Measurements from ENCODE around the gene GPATCH4. TPM values are rescaled to one million over a fixed set of nuclear protein-coding genes. Genes with fewer than 3 reads are reported as not detected.

Gene GPATCH4
- total RNA-seq, 4 donors from 2014 or later = 22.2 to 44.4 (median 29.6) TPM

DNA sequence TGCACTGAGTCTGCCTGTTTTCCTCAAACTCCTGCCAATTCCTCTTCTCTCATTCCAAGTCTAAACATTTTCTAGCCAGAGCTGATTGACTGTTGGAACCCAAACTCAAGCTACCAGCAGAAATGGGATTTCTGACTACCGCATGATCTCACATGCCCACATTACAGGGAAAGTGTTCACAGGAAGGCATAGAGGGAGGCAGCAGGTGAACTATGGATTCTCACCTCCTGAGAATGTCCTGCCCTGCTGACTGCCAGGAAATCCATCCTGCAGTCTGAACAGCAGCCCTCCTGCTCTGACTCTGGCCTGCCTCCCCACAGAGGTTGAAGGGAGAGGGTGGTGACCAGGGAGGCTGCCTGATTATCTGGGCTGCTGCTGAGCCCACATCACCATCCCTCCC lies 51.4 kb downstream of the GPATCH4 start:
- 90 to 100% methylated on average over 1 of the region's 1 CpG for WGBS, 2 donors
- no peak for DNase-seq (ENCODE audit: low spot score in 2 of 2)

DNA sequence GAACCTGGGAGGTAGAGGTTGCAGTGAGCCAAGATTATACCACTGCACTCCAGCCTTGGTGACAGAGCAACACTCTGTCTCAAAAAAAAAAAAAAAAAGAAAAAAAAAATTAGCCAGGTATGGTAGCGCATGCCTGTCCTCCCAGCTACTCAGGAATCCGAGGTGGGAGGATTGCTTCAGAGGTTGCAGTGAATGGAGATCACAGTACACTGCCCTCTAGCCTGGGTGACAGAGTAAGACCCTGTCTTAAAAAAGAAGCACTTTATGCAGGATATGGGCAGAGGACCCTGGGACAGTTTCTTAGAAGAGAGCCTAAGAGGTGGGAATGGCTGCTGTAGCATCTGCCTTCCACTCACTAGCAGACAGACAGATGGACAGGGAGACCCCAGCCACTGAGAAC lies 51.9 kb downstream of the GPATCH4 start:
- DNase-seq (ENCODE audit: low spot score in 2 of 2) = no peak
- Histone ChIP-seq H3K27ac (no peak overlapping the region), H3K36me3 (no peaks in the 10 kb centered on the region), H3K27me3 (no peaks in the 10 kb centered on the region), H3K4me1 (no peaks in the 10 kb centered on the region), H3K9me3 (no peaks in the 10 kb centered on the region), H3K4me3 (no peak overlapping the region)
- no peak for TF ChIP-seq EP300 (IDR thresholded peaks at IDR 0.05)
- no peak for TF ChIP-seq POLR2A (IDR thresholded peaks at IDR 0.05)
- TF ChIP-seq, protein P1, sequence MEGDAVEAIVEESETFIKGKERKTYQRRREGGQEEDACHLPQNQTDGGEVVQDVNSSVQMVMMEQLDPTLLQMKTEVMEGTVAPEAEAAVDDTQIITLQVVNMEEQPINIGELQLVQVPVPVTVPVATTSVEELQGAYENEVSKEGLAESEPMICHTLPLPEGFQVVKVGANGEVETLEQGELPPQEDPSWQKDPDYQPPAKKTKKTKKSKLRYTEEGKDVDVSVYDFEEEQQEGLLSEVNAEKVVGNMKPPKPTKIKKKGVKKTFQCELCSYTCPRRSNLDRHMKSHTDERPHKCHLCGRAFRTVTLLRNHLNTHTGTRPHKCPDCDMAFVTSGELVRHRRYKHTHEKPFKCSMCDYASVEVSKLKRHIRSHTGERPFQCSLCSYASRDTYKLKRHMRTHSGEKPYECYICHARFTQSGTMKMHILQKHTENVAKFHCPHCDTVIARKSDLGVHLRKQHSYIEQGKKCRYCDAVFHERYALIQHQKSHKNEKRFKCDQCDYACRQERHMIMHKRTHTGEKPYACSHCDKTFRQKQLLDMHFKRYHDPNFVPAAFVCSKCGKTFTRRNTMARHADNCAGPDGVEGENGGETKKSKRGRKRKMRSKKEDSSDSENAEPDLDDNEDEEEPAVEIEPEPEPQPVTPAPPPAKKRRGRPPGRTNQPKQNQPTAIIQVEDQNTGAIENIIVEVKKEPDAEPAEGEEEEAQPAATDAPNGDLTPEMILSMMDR (IDR thresholded peaks at IDR 0.05) = no peak
- 67 to 69% methylated on average over 2 of the region's 2 CpGs for WGBS, 2 donors

More for the DNA sequence above, 51.4 kb downstream of the GPATCH4 start:
- H3K9me3 ChIP-seq = no peaks in the 10 kb centered on the region
- no peaks in the 10 kb centered on the region for H3K36me3 ChIP-seq
- H3K27me3 ChIP-seq = no peaks in the 10 kb centered on the region
- no peak for TF ChIP-seq EP300 (IDR thresholded peaks at IDR 0.05)
- no peak for TF ChIP-seq POLR2A (IDR thresholded peaks at IDR 0.05)
- TF ChIP-seq, protein P1 (IDR thresholded peaks at IDR 0.05) = no peak
- no peak overlapping the region for H3K27ac ChIP-seq
- no peak overlapping the region for H3K4me3 ChIP-seq
- H3K4me1 ChIP-seq = no peaks in the 10 kb centered on the region

DNA sequence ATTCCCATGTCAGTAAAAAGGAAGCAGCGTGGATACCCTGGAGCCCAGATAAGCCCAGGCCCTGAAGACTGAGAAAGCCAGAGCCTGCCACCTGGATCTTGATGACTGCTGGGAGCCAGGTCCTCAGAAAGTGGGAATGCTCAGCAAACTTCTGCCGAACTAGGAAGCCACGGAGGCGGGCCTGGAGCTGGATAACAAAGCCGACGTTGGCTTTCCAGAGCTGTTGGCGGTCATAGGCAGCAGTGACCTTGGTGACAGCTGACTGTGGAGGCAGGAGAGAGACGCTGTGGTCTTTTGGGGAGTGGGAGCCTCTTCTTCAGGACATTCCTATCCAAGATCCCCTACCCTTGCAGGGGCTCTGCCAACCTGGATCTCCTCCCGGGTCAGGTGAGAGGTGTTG lies 53.3 kb downstream of the GPATCH4 start:
- DNase-seq (ENCODE audit: low spot score in 2 of 2) = no peak
- Histone ChIP-seq H3K4me1 (no peaks in the 10 kb centered on the region), H3K27me3 (no peaks in the 10 kb centered on the region), H3K4me3 (no peak overlapping the region), H3K36me3 (no peaks in the 10 kb centered on the region), H3K27ac (no peak overlapping the region), H3K9me3 (no peaks in the 10 kb centered on the region)
- TF ChIP-seq POLR2A (IDR thresholded peaks at IDR 0.05) (no peak), EP300 (IDR thresholded peaks at IDR 0.05) (no peak)
- TF ChIP-seq, protein P1 (IDR thresholded peaks at IDR 0.05) = no peak
- WGBS, 2 donors = 82 to 93% methylated on average over 9 of the region's 9 CpGs

DNA sequence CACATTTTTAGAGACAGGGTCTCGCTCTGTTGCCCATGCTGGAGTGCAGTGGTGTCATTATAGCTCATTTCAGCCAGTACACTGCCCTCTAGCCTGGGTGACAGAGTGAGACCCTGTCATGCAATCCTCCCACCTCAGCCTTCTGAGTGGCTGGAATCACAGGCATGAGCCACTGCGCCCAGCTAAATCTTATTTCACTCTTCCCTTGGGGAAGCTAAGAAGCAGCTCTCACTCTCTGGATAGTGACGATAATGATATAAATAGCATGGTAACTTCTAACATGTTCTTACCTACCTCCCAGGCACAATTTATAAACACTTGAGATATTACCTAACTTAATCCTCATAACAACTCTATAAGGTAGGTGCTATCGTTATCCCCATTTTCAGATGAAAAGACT lies 53.8 kb downstream of the GPATCH4 start:
- H3K36me3 ChIP-seq = no peaks in the 10 kb centered on the region
- H3K4me1 ChIP-seq = no peaks in the 10 kb centered on the region
- no peak for DNase-seq (ENCODE audit: low spot score in 2 of 2)
- TF ChIP-seq POLR2A (IDR thresholded peaks at IDR 0.05) (no peak), EP300 (IDR thresholded peaks at IDR 0.05) (no peak)
- TF ChIP-seq, protein P1 (IDR thresholded peaks at IDR 0.05) = no peak
- no peaks in the 10 kb centered on the region for H3K27me3 ChIP-seq
- H3K4me3 ChIP-seq = no peak overlapping the region
- H3K27ac ChIP-seq = no peak overlapping the region
- WGBS, 2 donors = 94 to 96% methylated on average over 4 of the region's 4 CpGs
- H3K9me3 ChIP-seq = no peaks in the 10 kb centered on the region

DNA sequence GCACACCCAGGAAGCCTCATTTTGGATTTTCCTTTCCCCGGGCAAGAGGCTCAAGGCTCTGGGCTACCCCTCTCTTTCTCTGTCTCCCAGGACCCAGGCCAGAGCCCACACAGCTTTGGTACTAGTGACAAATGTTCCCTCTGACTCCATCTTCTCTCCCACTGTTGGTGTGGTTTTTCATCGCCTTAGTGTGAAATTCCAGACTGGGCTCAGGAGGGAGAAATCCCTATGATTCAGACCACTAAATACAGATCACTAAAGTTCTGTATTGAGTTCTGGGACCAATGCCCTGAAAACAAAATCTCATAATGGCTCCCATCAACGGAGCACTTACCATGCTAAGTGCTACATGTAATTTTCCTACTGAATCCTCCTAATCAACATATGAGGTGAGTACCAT lies 55.0 kb downstream of the GPATCH4 start:
- no peaks in the 10 kb centered on the region for H3K27me3 ChIP-seq
- H3K9me3 ChIP-seq = no peaks in the 10 kb centered on the region
- DNase-seq (ENCODE audit: low spot score in 2 of 2) = no peak
- H3K4me3 ChIP-seq = no peak overlapping the region
- no peaks in the 10 kb centered on the region for H3K36me3 ChIP-seq
- 98 to 100% methylated on average over 3 of the region's 3 CpGs for WGBS, 2 donors
- TF ChIP-seq POLR2A (IDR thresholded peaks at IDR 0.05) = no peak
- TF ChIP-seq EP300 (IDR thresholded peaks at IDR 0.05) = no peak
- TF ChIP-seq, protein P1 (IDR thresholded peaks at IDR 0.05) = no peak
- no peaks in the 10 kb centered on the region for H3K4me1 ChIP-seq
- no peak overlapping the region for H3K27ac ChIP-seq
